ENCODE data around the gene IVNS1ABP.

IVNS1ABP gene

GRCh38 chr1:185316163-185317033 lies 645 bp downstream of the IVNS1ABP start:
- Mint-ChIP-seq H3K4me3 (peak overlapping the region; percentile 98), H3K9me3 (no peaks in the 10 kb centered on the region), H3K27me3 (no peaks in the 10 kb centered on the region), H3K4me1 (peaks cover 54% of the 10 kb centered on the region), H3K36me3 (no peaks in the 10 kb centered on the region), H3K27ac (peak overlapping the region; percentile 92)
- peak; percentile 68 for ATAC-seq

DNA sequence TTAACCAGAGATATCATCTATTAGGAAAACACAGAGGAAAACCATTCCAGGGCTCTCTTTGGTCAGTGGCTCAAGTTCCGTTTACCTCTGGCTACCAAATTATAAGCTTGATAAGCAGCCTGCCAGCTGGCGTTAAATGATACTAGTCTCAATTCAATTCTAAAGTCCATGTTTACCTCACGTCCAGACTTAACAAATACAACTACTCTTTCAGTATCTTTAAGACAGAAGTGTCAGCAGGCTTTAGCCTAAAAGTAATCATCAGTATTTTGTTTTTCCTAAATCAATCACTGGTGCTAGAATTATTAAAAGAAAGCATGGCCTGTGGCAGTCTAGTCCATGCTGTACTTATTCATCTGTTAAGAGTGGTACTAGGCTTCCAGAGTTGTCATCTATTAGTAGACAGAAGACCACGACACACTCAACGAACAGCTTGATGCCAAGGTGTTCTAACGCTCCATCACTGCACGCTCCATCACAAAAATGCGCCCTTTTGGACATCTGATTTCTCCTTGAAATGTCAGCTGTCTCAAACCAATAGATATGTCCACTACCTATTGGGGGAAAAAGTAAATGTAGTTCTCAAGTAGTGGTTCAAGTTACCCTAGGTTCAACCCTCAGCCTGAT lies 1.5 kb downstream of the IVNS1ABP start:
- peaks cover 54% of the 10 kb centered on the region for H3K4me1 Mint-ChIP-seq
- H3K4me3 Mint-ChIP-seq, result peak overlapping the region; percentile 98
- H3K9me3 Mint-ChIP-seq, result no peaks in the 10 kb centered on the region
- no peaks in the 10 kb centered on the region for H3K27me3 Mint-ChIP-seq
- H3K27ac Mint-ChIP-seq, result peak overlapping the region; percentile 92
- H3K36me3 Mint-ChIP-seq, result peaks cover 5% of the 10 kb centered on the region
- ATAC-seq, result no peak

- H3K27ac Mint-ChIP-seq, result peak overlapping the region; percentile 10
- no peaks in the 10 kb centered on the region for H3K9me3 Mint-ChIP-seq
- peak overlapping the region; percentile 63 for H3K4me3 Mint-ChIP-seq
- peaks cover 5% of the 10 kb centered on the region for H3K36me3 Mint-ChIP-seq
- ATAC-seq, result no peak
- H3K27me3 Mint-ChIP-seq, result no peaks in the 10 kb centered on the region
- H3K4me1 Mint-ChIP-seq, result peaks cover 54% of the 10 kb centered on the region
Measured at GRCh38 chr1:185314411-185314810, 2.6 kb downstream of the IVNS1ABP start.

GRCh38 chr1:185312361-185313138 lies 4.5 kb downstream of the IVNS1ABP start:
- no peak for ATAC-seq
- Mint-ChIP-seq H3K4me3 (no peak overlapping the region), H3K27ac (peak overlapping the region; percentile 16), H3K27me3 (no peaks in the 10 kb centered on the region), H3K36me3 (peaks cover 12% of the 10 kb centered on the region), H3K9me3 (no peaks in the 10 kb centered on the region), H3K4me1 (peaks cover 46% of the 10 kb centered on the region)

DNA sequence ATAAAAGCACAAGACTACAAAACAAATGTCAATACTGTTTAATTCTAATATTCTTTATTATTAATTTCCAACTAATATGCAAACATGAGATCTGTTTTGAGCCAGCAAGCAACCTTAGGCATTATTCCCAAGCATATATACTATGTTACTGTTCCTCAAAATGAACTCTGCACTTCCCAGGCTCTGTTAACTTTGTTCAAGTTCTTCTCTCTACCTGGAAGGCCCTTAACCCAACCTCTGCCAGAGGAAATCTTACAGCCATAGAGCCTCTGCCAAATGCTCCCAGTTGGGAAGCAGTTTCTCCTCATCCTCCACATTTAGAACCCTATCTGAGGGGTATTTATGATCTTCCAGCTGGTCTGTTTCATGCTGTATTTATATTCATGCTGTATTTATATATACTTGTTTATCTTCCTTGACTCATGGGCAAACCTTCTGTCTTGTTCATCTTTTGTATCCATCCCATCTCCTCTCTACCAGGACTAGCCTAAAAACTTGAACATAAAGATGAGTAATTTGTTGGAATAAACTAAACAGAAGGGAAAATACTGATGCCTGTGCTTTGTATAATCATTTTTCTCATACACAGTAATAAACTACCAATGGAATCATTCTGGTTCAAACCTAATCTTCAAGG lies 5.3 kb downstream of the IVNS1ABP start:
- ATAC-seq, result no peak
- H3K9me3 Mint-ChIP-seq, result no peaks in the 10 kb centered on the region
- H3K4me3 Mint-ChIP-seq, result no peak overlapping the region
- H3K36me3 Mint-ChIP-seq, result peaks cover 20% of the 10 kb centered on the region
- peaks cover 46% of the 10 kb centered on the region for H3K4me1 Mint-ChIP-seq
- no peaks in the 10 kb centered on the region for H3K27me3 Mint-ChIP-seq
- peak overlapping the region; percentile 16 for H3K27ac Mint-ChIP-seq

DNA sequence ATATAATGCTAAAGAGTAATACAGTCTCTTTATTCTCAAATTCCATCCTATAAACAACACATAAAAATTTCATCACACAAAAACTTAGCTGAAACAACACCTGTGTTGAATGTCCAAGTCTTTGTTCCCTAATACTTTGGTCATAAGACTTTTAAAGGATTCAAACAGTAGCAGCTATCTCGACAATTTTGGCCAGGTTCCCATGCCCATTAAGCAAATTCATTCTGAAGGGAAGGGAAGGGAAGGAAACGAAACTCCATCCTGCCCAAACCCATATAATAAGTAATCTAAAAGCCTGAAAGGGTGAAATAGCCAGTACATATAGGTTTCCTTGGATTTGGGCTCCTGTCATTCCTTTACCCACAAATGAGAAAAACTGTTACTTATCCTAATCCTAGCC lies 7.5 kb downstream of the IVNS1ABP start:
- Mint-ChIP-seq H3K4me1 (peaks cover 31% of the 10 kb centered on the region), H3K27me3 (no peaks in the 10 kb centered on the region), H3K27ac (no peak overlapping the region), H3K36me3 (peaks cover 35% of the 10 kb centered on the region), H3K4me3 (no peak overlapping the region), H3K9me3 (no peaks in the 10 kb centered on the region)
- ATAC-seq, result no peak

DNA sequence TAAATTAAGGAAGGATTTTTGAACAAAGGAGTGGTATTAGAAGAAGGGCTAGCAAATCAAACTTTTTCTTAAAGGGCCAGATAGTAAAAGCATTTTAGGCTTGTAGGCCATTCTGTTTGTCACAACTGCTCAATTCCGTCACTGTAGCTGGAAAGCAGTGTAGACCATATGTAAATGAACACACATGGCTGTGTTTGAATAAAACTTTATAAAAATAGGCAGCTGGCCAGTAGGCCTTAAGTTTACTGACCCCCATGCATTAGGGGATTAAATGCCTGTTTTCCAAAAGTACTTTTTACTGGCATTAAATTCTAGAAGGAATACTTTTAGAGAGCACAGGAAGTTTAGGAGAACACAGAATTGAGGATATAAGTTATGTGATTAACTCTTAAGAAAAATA lies 8.9 kb downstream of the IVNS1ABP start:
- Mint-ChIP-seq H3K4me1 (peaks cover 16% of the 10 kb centered on the region), H3K4me3 (no peak overlapping the region), H3K9me3 (no peaks in the 10 kb centered on the region), H3K36me3 (peaks cover 48% of the 10 kb centered on the region), H3K27ac (no peak overlapping the region), H3K27me3 (no peaks in the 10 kb centered on the region)
- no peak for ATAC-seq

DNA sequence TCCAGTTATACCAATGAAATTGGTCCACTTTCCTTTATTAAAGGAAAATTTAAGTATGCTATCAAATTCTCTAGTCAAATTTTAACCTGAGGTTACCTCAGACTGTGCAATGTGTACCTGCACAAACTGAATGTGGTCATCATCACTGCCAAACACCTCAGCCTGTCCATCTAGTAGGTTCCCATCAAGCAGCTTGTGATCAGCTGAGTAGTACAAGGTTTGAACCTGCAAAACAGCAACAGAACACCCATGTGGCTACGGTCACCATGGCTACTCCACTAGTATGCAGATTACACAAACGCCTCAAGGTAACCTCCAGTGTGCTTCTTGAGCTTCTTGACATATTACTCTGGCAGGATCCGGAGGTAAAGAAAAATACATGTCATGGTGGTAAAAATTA lies 11.6 kb downstream of the IVNS1ABP start:
- Mint-ChIP-seq H3K9me3 (no peaks in the 10 kb centered on the region), H3K27ac (no peak overlapping the region), H3K4me3 (no peak overlapping the region), H3K36me3 (peaks cover 52% of the 10 kb centered on the region), H3K4me1 (no peaks in the 10 kb centered on the region), H3K27me3 (no peaks in the 10 kb centered on the region)
- no peak for ATAC-seq

DNA sequence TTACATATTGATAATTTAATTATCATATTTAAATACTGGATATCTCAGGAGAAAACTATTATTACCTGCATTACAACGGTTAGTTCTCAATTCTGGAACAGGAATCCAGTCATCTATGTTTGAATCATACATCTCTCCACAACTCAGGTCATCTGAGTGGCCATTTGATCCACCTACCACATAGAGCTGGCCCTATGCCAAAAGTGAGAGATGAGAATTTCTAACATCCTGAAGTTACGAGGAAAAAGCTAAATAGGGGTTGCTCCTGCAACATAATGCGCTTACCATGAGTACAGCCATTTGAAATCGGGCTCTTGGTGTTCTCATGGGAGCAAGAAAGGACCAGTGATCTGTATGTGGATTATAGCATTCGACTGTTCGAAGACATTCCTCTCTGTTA lies 16.9 kb downstream of the IVNS1ABP start:
- no peaks in the 10 kb centered on the region for H3K9me3 Mint-ChIP-seq
- no peak for ATAC-seq
- H3K4me1 Mint-ChIP-seq, result no peaks in the 10 kb centered on the region
- H3K27ac Mint-ChIP-seq, result no peak overlapping the region
- no peak overlapping the region for H3K4me3 Mint-ChIP-seq
- H3K36me3 Mint-ChIP-seq, result peaks cover 69% of the 10 kb centered on the region
- no peaks in the 10 kb centered on the region for H3K27me3 Mint-ChIP-seq

- Mint-ChIP-seq H3K36me3 (peaks cover 60% of the 10 kb centered on the region), H3K4me3 (no peak overlapping the region), H3K27me3 (no peaks in the 10 kb centered on the region), H3K9me3 (no peaks in the 10 kb centered on the region), H3K4me1 (peaks cover 2% of the 10 kb centered on the region), H3K27ac (no peak overlapping the region)
- ATAC-seq, result no peak
Measured at GRCh38 chr1:185297982-185298381, 19.1 kb downstream of the IVNS1ABP start.

GRCh38 chr1:185295091-185295490 lies 22.0 kb downstream of the IVNS1ABP start:
- Mint-ChIP-seq H3K27me3 (no peaks in the 10 kb centered on the region), H3K36me3 (peaks cover 49% of the 10 kb centered on the region), H3K4me1 (peaks cover 16% of the 10 kb centered on the region), H3K4me3 (no peak overlapping the region), H3K9me3 (no peaks in the 10 kb centered on the region), H3K27ac (no peak overlapping the region)
- ATAC-seq, result no peak

DNA sequence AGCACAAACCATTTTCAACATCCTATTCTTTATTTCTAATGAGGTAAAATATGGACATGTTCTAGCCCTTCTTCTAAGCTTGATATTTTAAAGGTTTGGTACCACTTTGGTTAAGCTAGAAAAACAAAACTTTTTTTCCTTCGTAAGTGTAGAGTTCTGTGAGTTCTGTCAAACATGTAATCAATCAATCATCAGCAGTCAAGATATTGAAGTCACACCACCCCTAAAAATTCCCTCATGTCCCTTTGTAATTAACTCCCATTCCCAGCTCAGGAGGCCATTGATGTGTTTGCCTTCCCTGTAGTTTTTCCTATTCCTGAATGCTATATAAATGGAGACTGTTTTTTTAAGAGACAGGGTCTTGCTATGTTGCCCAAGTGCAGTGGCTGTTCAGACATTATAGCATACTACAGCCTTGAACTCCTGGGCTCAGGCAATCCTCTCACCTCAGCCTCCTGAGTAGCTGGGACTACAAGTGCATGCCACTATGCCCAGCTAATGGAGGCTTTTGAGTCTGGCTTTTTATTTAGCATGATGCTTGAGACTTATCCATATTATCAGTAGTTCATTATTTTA lies 23.0 kb downstream of the IVNS1ABP start:
- Mint-ChIP-seq H3K27ac (no peak overlapping the region), H3K9me3 (peaks cover 5% of the 10 kb centered on the region), H3K36me3 (peaks cover 49% of the 10 kb centered on the region), H3K27me3 (no peaks in the 10 kb centered on the region), H3K4me1 (peaks cover 16% of the 10 kb centered on the region), H3K4me3 (no peak overlapping the region)
- no peak for ATAC-seq

DNA sequence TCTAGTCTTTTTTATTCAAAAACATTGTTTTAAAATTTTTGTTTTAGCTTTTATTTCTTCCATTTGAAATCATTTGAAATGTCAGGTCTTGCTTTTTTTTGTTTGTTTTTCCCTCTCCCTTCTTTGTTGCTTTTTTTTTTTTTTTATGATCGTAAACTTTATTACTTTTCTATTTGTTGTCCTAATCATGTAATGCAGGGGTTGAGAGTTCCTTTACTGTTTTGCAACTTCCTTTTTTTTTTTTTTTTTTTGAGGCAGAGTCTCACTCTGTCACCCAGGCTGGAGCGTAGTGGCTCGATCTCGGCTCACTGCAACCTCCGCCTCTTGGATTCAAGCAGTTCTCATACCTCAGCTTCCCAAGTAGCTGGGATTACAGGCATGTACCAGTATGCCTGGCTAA lies 24.8 kb downstream of the IVNS1ABP start:
- Mint-ChIP-seq H3K36me3 (peaks cover 35% of the 10 kb centered on the region), H3K27ac (peak overlapping the region; percentile 80), H3K9me3 (peaks cover 5% of the 10 kb centered on the region)

DNA sequence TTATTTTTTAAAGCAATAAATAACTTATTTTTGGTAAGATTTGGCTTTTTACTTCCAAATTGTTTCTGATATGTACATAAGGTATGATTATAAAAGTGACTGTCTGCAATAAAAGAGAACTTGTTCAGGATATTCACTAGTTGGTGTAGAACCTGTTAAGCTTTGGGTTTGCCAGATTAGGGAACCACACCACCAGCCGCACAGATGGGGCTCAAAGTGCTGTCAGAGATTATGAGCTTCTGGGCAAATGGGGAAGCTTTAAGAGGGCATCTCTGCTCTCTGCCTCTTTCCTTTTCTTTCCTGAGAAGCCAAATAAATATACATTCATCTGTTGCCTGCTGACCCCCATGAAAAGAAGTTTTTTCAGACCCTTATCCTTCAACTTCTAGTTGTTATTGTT lies 25.4 kb downstream of the IVNS1ABP start:
- Mint-ChIP-seq H3K4me3 (no peak overlapping the region), H3K27ac (peak overlapping the region; percentile 80), H3K4me1 (peaks cover 16% of the 10 kb centered on the region), H3K9me3 (peaks cover 5% of the 10 kb centered on the region), H3K27me3 (no peaks in the 10 kb centered on the region), H3K36me3 (peaks cover 35% of the 10 kb centered on the region)
- ATAC-seq, result peak; percentile 45

More for the DNA sequence above, 24.8 kb downstream of the IVNS1ABP start:
- no peak for ATAC-seq
- Mint-ChIP-seq H3K4me3 (peak overlapping the region; percentile 37), H3K27me3 (no peaks in the 10 kb centered on the region), H3K4me1 (peaks cover 16% of the 10 kb centered on the region)

DNA sequence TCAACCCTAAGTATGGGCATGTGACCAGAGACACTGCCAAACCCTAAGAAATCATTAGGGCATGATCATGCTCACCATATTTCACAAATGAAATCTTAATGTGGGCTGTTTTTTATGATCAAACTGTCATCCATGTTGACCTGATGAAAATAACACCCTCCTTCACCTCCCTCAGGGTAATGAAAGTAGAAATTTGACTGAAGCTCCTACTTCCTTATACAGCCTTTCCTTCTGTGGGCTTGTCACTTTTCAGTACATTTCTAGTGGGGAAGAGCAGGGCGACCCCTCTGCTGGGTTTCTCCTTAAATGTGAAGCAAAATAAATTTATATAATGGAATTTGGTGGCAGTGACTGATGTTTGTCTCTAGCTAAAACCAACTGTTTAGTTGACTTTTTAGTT lies 25.9 kb downstream of the IVNS1ABP start:
- Mint-ChIP-seq H3K4me1 (peaks cover 16% of the 10 kb centered on the region), H3K9me3 (peaks cover 5% of the 10 kb centered on the region), H3K36me3 (peaks cover 30% of the 10 kb centered on the region), H3K27ac (no peak overlapping the region), H3K4me3 (no peak overlapping the region), H3K27me3 (no peaks in the 10 kb centered on the region)
- ATAC-seq, result no peak
